Measurements from ENCODE around the gene SYVN1. TPM values are rescaled to one million over a fixed set of nuclear protein-coding genes. Genes with fewer than 3 reads are reported as not detected.

Gene SYVN1
- 45.9 TPM for total RNA-seq (2021; ENCODE audit: unreplicated experiment)
- polyA plus RNA-seq (2012) = 52.2 and 77.2 TPM in 2 replicates
- percentile 74 among the genes with signal in this experiment for Bru-seq, nascent RNA
- BruChase-seq, experiment 1, labeled RNA remaining after a 6-hour chase = percentile 90 among the genes with signal in this experiment
- percentile 88 among the genes with signal in this experiment for BruChase-seq, experiment 2, labeled RNA remaining after a 2-hour chase
- long read RNA-seq, partial matches to known transcripts = 11 of 16 reads
- long read RNA-seq, other reads (novel, unspliced or antisense) = 3 of 16 reads

- peaks cover 14 to 29% of the 10 kb centered on the region in 2 experiments; a peak in 3 of 4 replicates for H3K36me3 ChIP-seq (ENCODE audit: control insufficient read depth in 1 of 2, insufficient read depth in 2 of 2, low read length in 2 of 2)
- peak within 1 kb of the TSS; percentile 89 for H3K27ac ChIP-seq (ENCODE audit: low read depth, low read length)
- H3K4me3 ChIP-seq (replicated peaks in 1 of 2; ENCODE audit: low read depth in 1 of 2, low read length in 2 of 2) = peak within 1 kb of the TSS; percentile 81 to 98
- no peaks in the 10 kb centered on the region for H3K27me3 ChIP-seq (ENCODE audit: insufficient read depth, low read length)
- no peaks in the 10 kb centered on the region for H3K9me2 ChIP-seq (ENCODE audit: insufficient read depth)
- peak; percentile 75 for DNase-seq (ENCODE audit: low read depth, low spot score)
- intact Hi-C loops (cut with micrococcal nuclease) = loop anchor here (2.0 kb wide), 1 partner anchor 46 kb away; the partner anchor contains the start of gene CAPN1
- no TSS peak for BruUV-seq (replicated peaks)
- peak within 1 kb of the TSS; percentile 95 for H3K4me2 ChIP-seq (ENCODE audit: low read length)
- peak within 1 kb of the TSS; percentile 89 for H3K9ac ChIP-seq (ENCODE audit: low read length)
- no peaks in the 10 kb centered on the region for H3K9me3 ChIP-seq (ENCODE audit: control insufficient read depth in 1 of 2, insufficient read depth in 1 of 2, low read depth in 1 of 2, low read length in 2 of 2)
- ChIA-PET POLR2A (interaction anchor here (0.6 to 4.1 kb wide), 17 partner anchors 9 to 331 kb away, joined by 3 to 52 read pairs (median 4); partner anchors contain the start of genes CAPN1, FAU, MRPL49 and NEAT1), RAD21 (ENCODE audit: low non-redundant PET in 1 of 2, low total read pairs in 2 of 2, uncharacterized antibody in 2 of 2, unreplicated experiment in 2 of 2) (interaction anchor here (0.6 to 1.1 kb wide), 3 partner anchors 12 to 47 kb away, joined by 3 to 4 read pairs (median 3); partner anchors contain the start of genes CAPN1 (in 1 of the 2), FAU (in 1 of the 2) and MRPL49 (in 1 of the 2)), CTCF (interaction anchor here (1.2 to 2.6 kb wide), 6 partner anchors 10 to 46 kb away, joined by 3 to 9 read pairs (median 5); partner anchors contain the start of genes TM7SF2 and ZNHIT2)
- peak; percentile 76 for ATAC-seq
- no peak within 1 kb of the TSS for H2AFZ ChIP-seq (ENCODE audit: low read depth, low read length, poor library complexity, severe bottlenecking)
- H3K79me2 ChIP-seq (ENCODE audit: insufficient read depth, low read length) = peaks cover 27% of the 10 kb centered on the region
- H4K20me1 ChIP-seq (ENCODE audit: insufficient read depth) = no peaks in the 10 kb centered on the region
- H3K4me1 ChIP-seq (ENCODE audit: control insufficient read depth in 1 of 2, insufficient read depth in 2 of 2, low read length in 2 of 2) = peaks cover 9 to 28% of the 10 kb centered on the region in 2 experiments; a peak in 3 of 4 replicates
- TF ChIP-seq POLR2AphosphoS5 (IDR thresholded peaks at IDR 0.05; ENCODE audit: low read depth, low read length) = peak; percentile 73
- TF ChIP-seq SRF (IDR thresholded peaks at IDR 0.05; ENCODE audit: low read depth) = no peak
- peak; percentile 41 for TF ChIP-seq YY1 (IDR thresholded peaks at IDR 0.05; ENCODE audit: extremely low read depth, insufficient replicate concordance, low read depth, low read length)
- no peak for TF ChIP-seq FOSL1 (IDR thresholded peaks at IDR 0.05; ENCODE audit: low read depth)
- no peak for TF ChIP-seq ELF1 (IDR thresholded peaks at IDR 0.05; ENCODE audit: borderline replicate concordance, low read depth)
- TF ChIP-seq TCF7L2 (IDR thresholded peaks at IDR 0.05; ENCODE audit: borderline replicate concordance, extremely low read depth, insufficient read depth, insufficient read length) = peak; percentile 61
- TF ChIP-seq ZFX (IDR thresholded peaks at IDR 0.05) = peak; percentile 73; the same call in 1 of the 2 replicates
- TF ChIP-seq ZBTB33 (IDR thresholded peaks at IDR 0.05; ENCODE audit: extremely low read depth, insufficient replicate concordance, low read length) = peak; percentile 43
- no peak for TF ChIP-seq SP1 (IDR thresholded peaks at IDR 0.05; ENCODE audit: low read depth)
- TF ChIP-seq POLR2A (IDR thresholded peaks at IDR 0.05; ENCODE audit: borderline replicate concordance, extremely low read depth, insufficient read depth, insufficient read length) = peak; percentile 26
These were observed at the start of gene SYVN1 for GRCh38 chr11:65134240-65134951. TSS of gene SYVN1 (minus strand) at chr11:65134519. CDS start at chr11:65133601, 918 bp downstream.
